Ishikawa (cell line): ENCODE results near the gene RPS15.

ENCODE experiments used
- CEBPB ChIP-seq: IDR thresholded peaks from 2 replicates; pipeline ENCODE4 v1.6.1; 2012
- CREB1 ChIP-seq: IDR thresholded peaks from 2 replicates; pipeline ENCODE4 v1.6.1; 2012; ENCODE audit warnings: low read depth
- EGR1 ChIP-seq: IDR thresholded peaks from 2 replicates; pipeline ENCODE4 v1.6.1; 2012
- EP300 ChIP-seq: IDR thresholded peaks from 2 replicates; pipeline ENCODE4 v1.6.1; 2012; ENCODE audit warnings: borderline replicate concordance
- FOXM1 ChIP-seq: IDR thresholded peaks from 2 replicates; pipeline ENCODE4 v1.6.1; 2012; ENCODE audit warnings: low read depth, borderline replicate concordance
- NFIC ChIP-seq: IDR thresholded peaks from 2 replicates; pipeline ENCODE4 v1.6.1; 2012
- RAD21 ChIP-seq: IDR thresholded peaks from 2 replicates; pipeline ENCODE4 v1.6.1; 2012; ENCODE audit warnings: low read depth
- TAF1 ChIP-seq: IDR thresholded peaks from 2 replicates; pipeline ENCODE4 v1.6.1; 2012; ENCODE audit warnings: low read depth, mild to moderate bottlenecking
- TCF12 ChIP-seq: IDR thresholded peaks from 2 replicates; pipeline ENCODE4 v1.6.1; 2012; ENCODE audit warnings: low read depth
- TEAD4 ChIP-seq: IDR thresholded peaks from 2 replicates; pipeline ENCODE4 v1.6.1; 2012
- YY1 ChIP-seq: IDR thresholded peaks from 2 replicates; pipeline ENCODE4 v1.6.1; 2012; ENCODE audit warnings: low read depth
- ZBTB7A ChIP-seq: IDR thresholded peaks from 2 replicates; pipeline ENCODE4 v1.6.1; 2012; ENCODE audit warnings: low read depth
- TF ChIP-seq, protein P1 (sequence below): IDR thresholded peaks from 2 replicates; pipeline ENCODE4 v1.6.1; 2012
- TF ChIP-seq, protein P2 (sequence below): IDR thresholded peaks from 2 replicates; pipeline ENCODE4 v1.6.1; 2012; ENCODE audit warnings: low read depth, mild to moderate bottlenecking

The RPS15 gene

DNA sequence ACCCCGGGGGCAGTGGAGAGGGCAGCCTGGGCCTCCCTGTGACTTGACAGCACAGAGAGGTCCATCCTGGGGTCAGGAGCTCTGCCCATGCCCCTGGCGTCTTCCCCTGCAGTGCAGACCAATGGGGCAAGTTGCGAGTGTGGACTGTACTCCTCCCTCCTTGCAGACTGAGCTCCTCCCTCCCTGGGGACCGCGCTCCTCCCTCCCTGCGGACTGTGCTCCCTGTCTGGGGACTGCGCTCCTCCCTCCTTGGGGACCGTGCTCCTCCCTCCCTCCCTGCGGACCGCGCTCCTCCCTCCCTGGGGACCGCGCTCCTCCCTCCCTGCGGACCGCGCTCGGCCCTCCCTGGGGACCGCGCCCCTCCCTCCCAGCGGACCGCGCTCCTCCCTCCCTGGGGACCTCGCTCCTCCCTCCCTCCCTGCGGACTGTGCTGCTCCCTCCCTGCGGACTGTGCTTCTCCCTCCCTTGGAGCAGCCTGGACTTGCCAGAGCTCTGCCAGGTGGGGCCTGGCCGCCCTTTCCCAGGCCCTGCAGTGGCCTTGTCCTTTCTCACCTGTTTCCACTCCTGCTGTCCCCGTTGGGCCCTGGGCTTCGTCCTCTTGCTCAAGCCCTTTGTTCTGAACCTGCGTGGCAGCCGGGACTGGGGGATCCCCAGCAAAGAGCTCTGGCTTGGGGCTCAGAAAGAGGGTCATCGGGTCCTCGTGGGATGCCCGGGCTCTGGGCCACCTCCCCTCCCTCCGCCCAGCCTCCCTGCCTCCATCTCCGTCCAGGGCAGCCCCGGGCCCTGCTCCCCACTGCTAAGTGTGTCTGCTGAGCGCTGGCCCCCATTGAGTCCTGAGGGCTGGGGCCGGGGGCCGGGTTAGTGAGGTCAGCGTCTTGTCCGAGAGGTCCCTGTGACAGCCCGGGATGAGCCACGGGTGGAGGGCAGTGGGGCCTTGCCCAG is 43.7 kb upstream of the RPS15 start:
- TF ChIP-seq FOXM1 (no peak), YY1 (no peak), NFIC (no peak)

DNA sequence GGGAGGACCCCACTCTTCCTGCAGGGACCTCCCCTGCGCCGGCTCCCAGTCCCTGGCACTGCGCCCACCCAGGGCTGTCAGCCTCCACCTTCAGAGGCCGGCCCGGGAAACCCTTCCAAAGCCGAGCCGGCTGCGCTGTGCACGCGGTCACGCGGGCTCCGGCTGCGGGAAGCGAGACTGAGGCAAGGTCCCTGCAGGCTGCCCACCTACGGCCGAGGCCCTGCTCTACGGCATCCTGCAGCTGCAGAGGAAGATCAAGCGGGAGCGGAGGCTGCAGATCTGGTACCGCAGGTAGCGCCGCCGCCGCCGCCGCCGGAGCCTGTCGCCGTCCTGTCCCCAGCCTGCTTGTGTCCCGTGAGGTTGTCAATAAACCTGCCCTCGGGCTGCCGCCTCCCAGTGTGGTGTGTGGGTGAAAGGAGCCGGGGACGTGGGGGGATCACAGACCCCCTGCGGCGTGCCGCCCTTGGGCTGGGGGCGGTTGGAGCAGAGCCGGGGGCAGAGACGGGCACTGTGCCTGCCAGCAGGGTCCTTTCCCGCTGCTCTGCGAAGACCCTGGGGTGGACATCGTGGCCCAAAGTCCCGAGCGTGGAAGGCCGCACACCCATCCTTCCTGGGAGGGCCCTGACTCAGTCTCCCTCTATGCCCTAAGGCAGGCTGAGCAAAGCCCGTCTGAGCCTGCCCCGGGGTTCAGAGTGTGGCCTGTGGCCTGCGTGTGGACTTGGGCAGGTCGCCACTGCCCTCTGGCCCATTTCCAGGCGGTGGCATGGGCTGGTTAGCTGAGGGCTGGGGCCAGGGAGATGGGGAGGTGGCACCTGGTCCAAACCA is 42.8 kb upstream of the RPS15 start:
- TF ChIP-seq ZBTB7A (no peak), EGR1 (no peak), NFIC (no peak), CEBPB (no peak), TEAD4 (no peak), EP300 (no peak), CREB1 (no peak), FOXM1 (no peak)
- TF ChIP-seq, protein P1, sequence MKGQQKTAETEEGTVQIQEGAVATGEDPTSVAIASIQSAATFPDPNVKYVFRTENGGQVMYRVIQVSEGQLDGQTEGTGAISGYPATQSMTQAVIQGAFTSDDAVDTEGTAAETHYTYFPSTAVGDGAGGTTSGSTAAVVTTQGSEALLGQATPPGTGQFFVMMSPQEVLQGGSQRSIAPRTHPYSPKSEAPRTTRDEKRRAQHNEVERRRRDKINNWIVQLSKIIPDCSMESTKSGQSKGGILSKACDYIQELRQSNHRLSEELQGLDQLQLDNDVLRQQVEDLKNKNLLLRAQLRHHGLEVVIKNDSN, result no peak
- TF ChIP-seq, protein P2, sequence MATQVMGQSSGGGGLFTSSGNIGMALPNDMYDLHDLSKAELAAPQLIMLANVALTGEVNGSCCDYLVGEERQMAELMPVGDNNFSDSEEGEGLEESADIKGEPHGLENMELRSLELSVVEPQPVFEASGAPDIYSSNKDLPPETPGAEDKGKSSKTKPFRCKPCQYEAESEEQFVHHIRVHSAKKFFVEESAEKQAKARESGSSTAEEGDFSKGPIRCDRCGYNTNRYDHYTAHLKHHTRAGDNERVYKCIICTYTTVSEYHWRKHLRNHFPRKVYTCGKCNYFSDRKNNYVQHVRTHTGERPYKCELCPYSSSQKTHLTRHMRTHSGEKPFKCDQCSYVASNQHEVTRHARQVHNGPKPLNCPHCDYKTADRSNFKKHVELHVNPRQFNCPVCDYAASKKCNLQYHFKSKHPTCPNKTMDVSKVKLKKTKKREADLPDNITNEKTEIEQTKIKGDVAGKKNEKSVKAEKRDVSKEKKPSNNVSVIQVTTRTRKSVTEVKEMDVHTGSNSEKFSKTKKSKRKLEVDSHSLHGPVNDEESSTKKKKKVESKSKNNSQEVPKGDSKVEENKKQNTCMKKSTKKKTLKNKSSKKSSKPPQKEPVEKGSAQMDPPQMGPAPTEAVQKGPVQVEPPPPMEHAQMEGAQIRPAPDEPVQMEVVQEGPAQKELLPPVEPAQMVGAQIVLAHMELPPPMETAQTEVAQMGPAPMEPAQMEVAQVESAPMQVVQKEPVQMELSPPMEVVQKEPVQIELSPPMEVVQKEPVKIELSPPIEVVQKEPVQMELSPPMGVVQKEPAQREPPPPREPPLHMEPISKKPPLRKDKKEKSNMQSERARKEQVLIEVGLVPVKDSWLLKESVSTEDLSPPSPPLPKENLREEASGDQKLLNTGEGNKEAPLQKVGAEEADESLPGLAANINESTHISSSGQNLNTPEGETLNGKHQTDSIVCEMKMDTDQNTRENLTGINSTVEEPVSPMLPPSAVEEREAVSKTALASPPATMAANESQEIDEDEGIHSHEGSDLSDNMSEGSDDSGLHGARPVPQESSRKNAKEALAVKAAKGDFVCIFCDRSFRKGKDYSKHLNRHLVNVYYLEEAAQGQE, result no peak

DNA sequence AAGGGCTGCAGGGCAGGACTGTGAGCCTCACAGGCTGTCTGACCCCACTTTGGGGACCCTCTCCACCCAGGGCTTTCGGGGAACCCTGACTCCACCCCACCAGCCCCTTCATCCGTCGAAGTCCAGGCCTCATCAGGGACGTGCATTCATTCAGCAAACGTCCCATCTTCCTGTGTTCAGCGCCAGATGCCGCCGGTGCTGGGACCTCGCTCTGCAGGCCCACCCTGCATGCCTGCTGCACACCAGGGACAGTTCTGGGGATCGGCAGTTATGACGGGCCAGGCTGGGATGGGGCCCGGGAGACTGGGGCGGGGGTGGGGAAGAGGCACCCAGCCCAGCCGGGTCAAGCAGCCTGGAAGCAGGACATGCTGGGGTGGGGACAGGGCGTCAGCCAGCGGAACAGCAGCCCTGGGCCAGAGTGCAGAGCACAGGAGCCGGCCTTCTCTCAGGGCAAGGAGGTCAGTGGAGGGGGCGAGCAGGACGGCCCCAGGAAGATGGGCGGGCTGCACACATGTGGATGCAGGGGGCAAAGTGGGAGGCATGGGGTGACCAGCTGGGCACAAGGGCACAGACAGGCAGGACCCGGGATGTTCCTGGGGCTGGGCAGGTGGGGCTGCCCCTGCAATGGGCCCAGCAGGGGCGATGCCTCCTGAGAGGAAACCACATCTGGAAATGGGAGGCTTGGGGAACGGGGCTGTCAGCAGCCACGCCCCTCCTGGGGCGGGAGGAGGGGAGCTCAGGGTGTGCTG is 42.0 kb upstream of the RPS15 start:
- TF ChIP-seq, protein P2, result no peak
- no peak for TF ChIP-seq ZBTB7A
- TF ChIP-seq, protein P1, result no peak
- TF ChIP-seq CREB1, result no peak
- TF ChIP-seq FOXM1, result no peak
- TF ChIP-seq TAF1, result no peak
- no peak for TF ChIP-seq RAD21
- TF ChIP-seq TEAD4, result no peak

DNA sequence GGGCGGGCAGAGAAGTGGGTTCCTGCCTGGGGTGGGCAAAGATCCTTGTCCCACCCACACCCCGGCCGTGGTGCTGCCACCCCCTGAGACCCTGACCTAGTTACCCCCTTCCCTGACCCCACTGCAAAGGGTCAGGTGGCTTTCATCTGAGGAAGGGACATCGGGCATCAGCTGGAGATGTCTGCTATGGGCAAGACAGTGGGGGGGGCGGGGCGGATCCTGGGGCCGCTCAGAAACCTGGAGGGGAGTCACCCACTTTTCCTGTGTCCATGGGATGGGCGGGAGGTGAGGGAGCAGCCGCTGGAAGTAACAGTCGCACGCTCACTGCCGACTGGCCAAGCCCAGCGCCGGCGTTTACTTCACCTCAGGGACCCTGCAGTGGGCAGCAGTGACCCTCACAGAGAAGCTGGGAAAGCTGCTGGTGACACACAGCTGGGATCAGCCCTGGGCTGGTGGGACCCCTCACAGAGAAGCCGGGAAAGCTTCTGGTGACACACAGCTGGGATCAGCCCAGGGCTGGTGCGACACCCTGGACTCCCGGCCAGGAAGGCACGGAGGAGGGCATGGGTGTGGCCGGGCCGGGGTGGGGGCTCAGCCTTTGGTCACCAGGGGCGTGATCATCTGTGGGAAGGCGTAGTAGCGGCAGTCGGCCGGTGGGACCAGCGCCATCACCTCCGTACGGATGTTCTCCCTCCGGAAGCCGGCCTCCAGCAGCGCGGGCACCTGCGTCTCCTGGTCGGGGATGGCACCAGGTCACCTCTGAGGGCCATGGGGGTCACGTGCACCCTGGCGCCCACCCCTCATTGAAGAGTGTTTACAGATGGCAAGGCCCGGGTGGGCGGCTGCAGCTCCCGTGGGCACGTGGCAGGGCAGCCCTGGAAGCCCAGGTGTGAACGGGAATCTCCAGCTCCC is 41.2 kb upstream of the RPS15 start:
- no peak for TF ChIP-seq CREB1
- TF ChIP-seq TEAD4, result no peak
- no peak for TF ChIP-seq NFIC
- TF ChIP-seq ZBTB7A, result peak; percentile 36; the same call in 1 of the 2 replicates

DNA sequence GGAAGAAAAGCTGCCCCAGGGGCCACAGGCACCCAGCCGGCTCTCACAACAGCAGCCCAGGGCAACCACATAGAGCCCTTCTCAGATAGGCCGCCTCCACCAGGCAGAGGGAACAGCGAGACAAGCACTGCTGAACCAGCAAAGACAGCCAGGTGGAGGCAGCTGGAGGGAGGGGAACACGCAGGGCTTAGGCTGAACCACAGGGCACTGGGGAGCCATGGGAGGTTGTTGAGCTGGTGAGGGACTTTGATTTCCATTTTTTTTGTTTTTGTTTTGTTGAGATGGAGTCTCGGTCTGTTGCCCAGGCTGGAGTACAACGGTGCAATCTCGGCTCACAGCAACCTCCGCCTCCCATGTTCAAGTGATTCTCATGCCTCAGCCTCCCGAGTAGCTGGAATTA is 40.4 kb upstream of the RPS15 start:
- no peak for TF ChIP-seq FOXM1
- no peak for TF ChIP-seq RAD21
- TF ChIP-seq NFIC, result no peak
- TF ChIP-seq, protein P1, result no peak
- TF ChIP-seq TCF12, result no peak
- no peak for TF ChIP-seq EGR1
- no peak for TF ChIP-seq EP300
- TF ChIP-seq TEAD4, result no peak
- no peak for TF ChIP-seq CREB1
- no peak for TF ChIP-seq CEBPB
- TF ChIP-seq TAF1, result no peak
